HL-60 (cell line): ENCODE data around the gene TSC22D3.
"Not testable (repeated sequence)": the region's sequence is repeated elsewhere in the genome, so short reads cannot be mapped to it uniquely, and the experiment has no call there.

Source experiments
- DNase-seq, 2 experiments: peaks; one replicate each; pipeline ENCODE4 v3.0.0-alpha.2; 2010 to 2020; ENCODE audit warnings: low read depth in 1 of 2, low spot score in 1 of 2
- H3K27ac ChIP-seq: fragments of 250-450 bp; sonication (Bioruptor Pico); replicated peaks from 2 replicates; pipeline ENCODE4 v1.5.1; 2020; ENCODE audit warnings: mild to moderate bottlenecking, moderate library complexity
- H3K27me3 ChIP-seq: fragments of 250-450 bp; sonication (Bioruptor Pico); 2 replicates; pipeline ENCODE4 v1.5.1; 2021; ENCODE audit warnings: mild to moderate bottlenecking, moderate library complexity; ENCODE audit not compliant: insufficient read depth, poor library complexity, severe bottlenecking
- H3K4me3 ChIP-seq: replicated peaks from 2 replicates; pipeline ENCODE4 v1.5.1; 2011; ENCODE audit warnings: mild to moderate bottlenecking, control low read depth, low read length; ENCODE audit not compliant: insufficient read depth
- GABPA ChIP-seq: IDR thresholded peaks from 2 replicates; pipeline ENCODE4 v1.6.1; 2012; ENCODE audit warnings: low read depth
- POLR2AphosphoS5 ChIP-seq: IDR thresholded peaks from 2 replicates; pipeline ENCODE4 v1.6.1; 2012; ENCODE audit warnings: low read depth
- SPI1 ChIP-seq: IDR thresholded peaks from 2 replicates; pipeline ENCODE4 v1.6.1; 2012; ENCODE audit warnings: low read depth, mild to moderate bottlenecking, borderline replicate concordance
- long read RNA-seq: library from polyadenylated mRNA; unstranded; transcript quantifications from one replicate; pipeline ENCODE4 v2.0.0, GENCODE V29; 2020
- TF ChIP-seq, protein P1 (sequence below): IDR thresholded peaks from one replicate; pipeline ENCODE4 v1.5.1; 2011; ENCODE audit warnings: low read length, control low read depth, inconsistent platforms; ENCODE audit not compliant: insufficient read depth
- TF ChIP-seq, protein P2 (sequence below): IDR thresholded peaks from 2 replicates; pipeline ENCODE4 v1.6.1; 2012; ENCODE audit warnings: low read depth; ENCODE audit not compliant: insufficient replicate concordance

The TSC22D3 gene
- long read RNA-seq, transcript TSC22D3-206 (3 exons, 2,027 nt), result major isoform, 443 of 451 reads
- long read RNA-seq, partial matches to known transcripts, result 0 of 451 reads
- long read RNA-seq, other reads (novel, unspliced or antisense), result 1 of 451 reads

GRCh38 chrX:107775734-107776511 is at the start of gene TSC22D3:
TSC22D3 (minus strand) TSS chrX:107775787; CDS start chrX:107775419, 368 bp downstream.
- DNase-seq, result peak in 1 of 2 experiments; percentile 60
- peak within 1 kb of the TSS; percentile 39 for H3K4me3 ChIP-seq
- H3K27me3 ChIP-seq, result peaks cover 13% of the 10 kb centered on the region
- TF ChIP-seq SPI1 (no peak), GABPA (no peak), POLR2AphosphoS5 (no peak)
- TF ChIP-seq, protein P1, sequence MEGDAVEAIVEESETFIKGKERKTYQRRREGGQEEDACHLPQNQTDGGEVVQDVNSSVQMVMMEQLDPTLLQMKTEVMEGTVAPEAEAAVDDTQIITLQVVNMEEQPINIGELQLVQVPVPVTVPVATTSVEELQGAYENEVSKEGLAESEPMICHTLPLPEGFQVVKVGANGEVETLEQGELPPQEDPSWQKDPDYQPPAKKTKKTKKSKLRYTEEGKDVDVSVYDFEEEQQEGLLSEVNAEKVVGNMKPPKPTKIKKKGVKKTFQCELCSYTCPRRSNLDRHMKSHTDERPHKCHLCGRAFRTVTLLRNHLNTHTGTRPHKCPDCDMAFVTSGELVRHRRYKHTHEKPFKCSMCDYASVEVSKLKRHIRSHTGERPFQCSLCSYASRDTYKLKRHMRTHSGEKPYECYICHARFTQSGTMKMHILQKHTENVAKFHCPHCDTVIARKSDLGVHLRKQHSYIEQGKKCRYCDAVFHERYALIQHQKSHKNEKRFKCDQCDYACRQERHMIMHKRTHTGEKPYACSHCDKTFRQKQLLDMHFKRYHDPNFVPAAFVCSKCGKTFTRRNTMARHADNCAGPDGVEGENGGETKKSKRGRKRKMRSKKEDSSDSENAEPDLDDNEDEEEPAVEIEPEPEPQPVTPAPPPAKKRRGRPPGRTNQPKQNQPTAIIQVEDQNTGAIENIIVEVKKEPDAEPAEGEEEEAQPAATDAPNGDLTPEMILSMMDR, result no peak
- no peak within 1 kb of the TSS for H3K27ac ChIP-seq

- peaks cover 2% of the 10 kb centered on the region for H3K27me3 ChIP-seq
- DNase-seq, result no peak
Measured at GRCh38 chrX:107823456-107823855, 47.9 kb upstream of the TSC22D3 start.

GRCh38 chrX:107823042-107823441 is 47.5 kb upstream of the TSC22D3 start:
- TF ChIP-seq POLR2AphosphoS5, result no peak
- TF ChIP-seq, protein P2, sequence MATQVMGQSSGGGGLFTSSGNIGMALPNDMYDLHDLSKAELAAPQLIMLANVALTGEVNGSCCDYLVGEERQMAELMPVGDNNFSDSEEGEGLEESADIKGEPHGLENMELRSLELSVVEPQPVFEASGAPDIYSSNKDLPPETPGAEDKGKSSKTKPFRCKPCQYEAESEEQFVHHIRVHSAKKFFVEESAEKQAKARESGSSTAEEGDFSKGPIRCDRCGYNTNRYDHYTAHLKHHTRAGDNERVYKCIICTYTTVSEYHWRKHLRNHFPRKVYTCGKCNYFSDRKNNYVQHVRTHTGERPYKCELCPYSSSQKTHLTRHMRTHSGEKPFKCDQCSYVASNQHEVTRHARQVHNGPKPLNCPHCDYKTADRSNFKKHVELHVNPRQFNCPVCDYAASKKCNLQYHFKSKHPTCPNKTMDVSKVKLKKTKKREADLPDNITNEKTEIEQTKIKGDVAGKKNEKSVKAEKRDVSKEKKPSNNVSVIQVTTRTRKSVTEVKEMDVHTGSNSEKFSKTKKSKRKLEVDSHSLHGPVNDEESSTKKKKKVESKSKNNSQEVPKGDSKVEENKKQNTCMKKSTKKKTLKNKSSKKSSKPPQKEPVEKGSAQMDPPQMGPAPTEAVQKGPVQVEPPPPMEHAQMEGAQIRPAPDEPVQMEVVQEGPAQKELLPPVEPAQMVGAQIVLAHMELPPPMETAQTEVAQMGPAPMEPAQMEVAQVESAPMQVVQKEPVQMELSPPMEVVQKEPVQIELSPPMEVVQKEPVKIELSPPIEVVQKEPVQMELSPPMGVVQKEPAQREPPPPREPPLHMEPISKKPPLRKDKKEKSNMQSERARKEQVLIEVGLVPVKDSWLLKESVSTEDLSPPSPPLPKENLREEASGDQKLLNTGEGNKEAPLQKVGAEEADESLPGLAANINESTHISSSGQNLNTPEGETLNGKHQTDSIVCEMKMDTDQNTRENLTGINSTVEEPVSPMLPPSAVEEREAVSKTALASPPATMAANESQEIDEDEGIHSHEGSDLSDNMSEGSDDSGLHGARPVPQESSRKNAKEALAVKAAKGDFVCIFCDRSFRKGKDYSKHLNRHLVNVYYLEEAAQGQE, result no peak
- TF ChIP-seq SPI1, result no peak
- TF ChIP-seq GABPA, result no peak
- TF ChIP-seq, protein P1, result no peak
- no peak overlapping the region for H3K4me3 ChIP-seq
- H3K27ac ChIP-seq, result no peak overlapping the region
- H3K27me3 ChIP-seq, result peaks cover 2% of the 10 kb centered on the region
- no peak for DNase-seq

More at GRCh38 chrX:107823456-107823855, 47.9 kb upstream of the TSC22D3 start:
- TF ChIP-seq, protein P1, result no peak
- Histone ChIP-seq H3K4me3 (no peak overlapping the region), H3K27ac (no peak overlapping the region)

DNA sequence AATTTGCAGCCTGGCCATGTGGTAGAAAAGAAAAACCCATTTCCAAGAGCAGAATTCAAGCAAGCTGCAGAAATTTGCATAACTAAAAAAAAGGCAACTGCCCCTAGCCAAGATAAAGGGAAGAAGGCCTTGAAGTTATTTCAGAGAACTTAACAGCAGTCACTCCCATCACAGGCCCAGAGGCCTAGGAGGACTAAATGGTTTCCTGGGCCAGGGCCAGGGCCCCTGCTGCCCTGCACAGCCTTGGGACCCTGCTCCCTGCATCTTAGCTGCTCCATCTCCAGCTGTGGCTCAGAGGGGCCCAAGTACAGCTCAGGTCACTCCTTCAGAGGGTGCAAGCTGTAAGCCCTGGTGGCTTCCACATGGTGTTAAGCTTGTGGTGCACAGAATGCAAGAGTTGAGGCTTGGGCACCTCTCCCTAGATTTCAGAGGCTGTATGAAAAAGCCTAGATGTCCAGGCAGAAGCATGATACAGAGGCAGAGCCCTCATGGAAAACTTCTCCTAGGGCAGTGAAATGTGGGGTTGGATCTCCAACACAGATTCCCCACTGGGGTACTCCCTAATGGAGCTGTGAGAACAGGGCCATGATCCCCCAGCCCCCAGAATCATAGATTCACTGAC is 43.4 kb upstream of the TSC22D3 start:
- no peak for TF ChIP-seq SPI1
- Histone ChIP-seq H3K27me3 (no peaks in the 10 kb centered on the region), H3K4me3 (no peak overlapping the region), H3K27ac (no peak overlapping the region)
- no peak for DNase-seq

GRCh38 chrX:107810053-107810452 is 34.5 kb upstream of the TSC22D3 start:
- not testable (repeated sequence) for DNase-seq

More at GRCh38 chrX:107810053-107810452, 34.5 kb upstream of the TSC22D3 start:
- not testable (repeated sequence) for H3K4me3 ChIP-seq, H3K27ac ChIP-seq, H3K27me3 ChIP-seq
